Measurements from ENCODE around the gene SGTA. TPM values are rescaled to one million over a fixed set of nuclear protein-coding genes. Genes with fewer than 3 reads are reported as not detected.
A peak's percentile ranks its signal among the peaks of the same experiment; 100 is the strongest.

The SGTA gene
- total RNA-seq, 1 donor from 2014 or later = 31.6 TPM

DNA sequence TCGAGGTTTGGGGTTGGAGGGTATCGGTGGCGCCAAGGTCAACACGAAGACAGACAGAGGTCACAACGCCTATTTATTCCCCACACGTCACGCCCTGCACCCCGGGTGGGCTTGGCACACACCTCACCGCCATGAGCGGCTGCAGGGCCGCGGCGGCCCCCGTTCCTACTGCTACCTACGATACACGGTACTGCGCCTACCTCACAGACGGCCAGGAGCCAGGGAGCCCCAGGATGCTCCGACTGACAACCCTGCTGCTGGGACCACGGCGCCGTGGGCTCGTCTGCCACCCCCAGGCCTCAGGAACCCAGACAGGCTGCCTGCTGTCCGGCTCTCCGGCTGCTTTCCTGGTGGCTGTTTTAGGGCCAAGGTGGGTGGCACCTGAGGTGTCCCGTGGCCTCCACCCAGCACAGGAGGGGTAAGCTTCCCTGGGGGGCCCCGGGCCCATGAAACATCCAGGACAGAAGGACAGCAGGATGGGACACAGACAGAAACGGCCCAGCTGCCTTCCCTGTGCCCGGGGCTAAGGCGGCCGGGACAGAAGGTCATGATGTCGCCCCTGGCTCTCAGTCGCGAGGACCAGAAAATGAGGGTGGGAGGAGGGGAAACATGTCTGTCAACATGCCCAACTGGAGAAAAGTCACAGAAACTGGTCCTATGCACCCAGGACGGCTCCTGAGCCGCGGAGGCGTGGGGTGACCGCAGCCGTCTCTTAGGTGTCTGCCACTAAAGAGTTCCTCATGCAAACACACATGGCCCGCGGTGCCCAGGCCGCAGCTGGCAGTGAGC lies 28.2 kb downstream of the SGTA start:
- DNase-seq (ENCODE audit: low read depth in 2 of 2) = no peak

DNA sequence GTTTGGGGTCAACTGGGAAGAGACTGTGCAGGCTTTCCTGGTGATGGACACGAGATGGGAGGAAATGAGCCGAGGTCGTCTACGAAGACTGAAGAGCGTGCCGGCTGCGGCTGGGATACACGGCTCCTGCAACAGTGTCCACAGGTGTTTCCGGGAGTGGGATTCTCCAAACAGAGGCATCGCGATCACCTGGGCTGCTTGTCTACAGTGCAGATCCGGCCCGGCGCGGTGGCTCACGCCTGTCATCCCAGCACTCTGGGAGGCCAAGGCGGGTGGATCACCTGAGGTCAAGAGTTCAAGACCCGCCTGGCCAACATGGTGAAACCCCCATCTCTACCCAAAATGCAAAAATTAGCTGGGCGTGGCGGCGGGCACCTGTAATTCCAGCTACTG lies 31.6 kb downstream of the SGTA start:
- DNase-seq (ENCODE audit: low read depth in 2 of 2) = no peak

DNA sequence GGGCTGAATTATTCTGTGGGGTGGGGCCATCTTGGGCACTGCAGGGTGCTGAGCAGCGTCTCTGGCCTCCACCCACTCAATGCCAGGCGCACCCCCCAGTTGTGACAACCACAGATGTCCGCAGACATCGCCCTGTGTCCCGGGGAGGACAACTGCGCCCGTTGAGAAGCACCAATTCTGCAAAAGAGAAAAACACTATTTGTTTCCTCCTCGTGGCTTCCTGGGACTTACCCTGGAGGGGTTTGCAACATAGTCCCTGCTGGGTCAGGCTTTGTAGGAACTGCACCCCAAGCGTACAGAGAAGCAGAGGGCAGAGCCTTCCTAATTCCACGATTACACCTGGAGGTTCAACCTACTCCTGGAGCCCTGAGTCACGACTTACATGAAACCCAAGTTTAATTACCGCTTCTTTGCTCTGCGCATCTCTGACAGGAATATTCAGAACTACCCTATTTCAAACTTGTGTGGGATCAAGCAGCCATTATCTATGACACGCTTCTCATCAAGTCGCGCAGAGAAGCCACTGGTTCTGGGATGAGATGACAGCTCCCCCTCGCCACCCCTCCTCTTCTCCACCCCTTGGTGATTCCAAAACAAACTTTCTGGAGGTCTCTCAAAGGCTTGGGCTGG lies 32.1 kb downstream of the SGTA start:
- no peak for DNase-seq (ENCODE audit: low read depth in 2 of 2)

DNA sequence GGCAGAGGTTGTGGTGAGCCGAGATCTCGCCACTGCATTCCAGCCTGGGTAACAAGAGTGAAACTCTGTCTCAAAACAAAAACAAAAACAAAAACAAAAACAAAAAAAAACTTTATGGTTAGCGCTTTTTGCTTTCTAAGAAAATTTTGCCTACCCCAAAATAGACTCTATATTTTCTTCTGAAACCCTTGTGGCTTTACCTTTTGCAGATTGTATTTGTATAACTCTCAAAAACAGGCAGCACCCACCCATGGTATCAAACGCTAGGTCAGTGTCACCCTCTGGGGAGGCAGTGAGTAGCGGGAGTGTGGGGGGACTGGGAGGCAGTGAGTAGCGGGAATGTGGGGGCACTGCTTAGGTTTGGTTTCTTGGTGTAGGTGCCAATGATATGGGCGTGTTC lies 35.7 kb downstream of the SGTA start:
- no peak for DNase-seq (ENCODE audit: low read depth in 2 of 2)

DNA sequence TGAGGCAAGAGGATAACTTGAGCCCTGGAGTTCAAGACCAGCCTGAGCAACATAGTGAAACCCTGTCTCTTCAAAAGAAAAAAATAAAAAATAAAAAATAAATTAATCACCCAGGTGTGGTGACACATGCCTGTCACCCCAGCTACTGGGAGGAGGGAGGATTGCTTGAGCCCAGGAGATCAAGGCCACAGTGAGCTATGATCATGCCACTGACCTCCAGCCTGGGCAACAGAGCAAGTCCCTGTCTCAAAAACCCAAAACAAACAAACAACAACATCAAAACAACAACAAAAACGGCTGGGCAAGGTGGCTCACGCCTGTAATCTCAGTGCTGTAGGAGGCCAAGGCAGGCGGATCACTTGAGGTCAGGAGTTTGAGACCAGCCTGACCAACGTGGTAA lies 39.0 kb downstream of the SGTA start:
- no peak for DNase-seq (ENCODE audit: low read depth in 2 of 2)

DNA sequence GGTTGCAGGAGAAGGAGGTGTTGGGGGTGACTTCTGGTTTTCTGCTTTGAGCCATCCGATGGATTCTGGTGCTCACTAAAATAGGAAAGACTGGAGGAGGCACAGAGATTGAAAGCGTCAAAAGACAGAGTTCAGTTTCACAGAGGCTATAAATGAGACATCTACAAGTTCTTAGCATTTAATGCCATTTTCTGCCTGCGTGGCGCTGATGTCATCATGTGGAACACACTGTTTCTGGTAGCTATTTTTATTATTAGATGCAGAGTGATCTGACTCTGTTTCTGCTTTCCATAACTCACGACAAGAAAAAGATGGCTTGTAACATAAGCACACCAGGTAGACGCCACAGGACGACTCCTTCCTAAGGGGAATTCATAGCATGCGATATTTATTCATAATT lies 40.0 kb downstream of the SGTA start:
- DNase-seq (ENCODE audit: low read depth in 2 of 2) = no peak

DNA sequence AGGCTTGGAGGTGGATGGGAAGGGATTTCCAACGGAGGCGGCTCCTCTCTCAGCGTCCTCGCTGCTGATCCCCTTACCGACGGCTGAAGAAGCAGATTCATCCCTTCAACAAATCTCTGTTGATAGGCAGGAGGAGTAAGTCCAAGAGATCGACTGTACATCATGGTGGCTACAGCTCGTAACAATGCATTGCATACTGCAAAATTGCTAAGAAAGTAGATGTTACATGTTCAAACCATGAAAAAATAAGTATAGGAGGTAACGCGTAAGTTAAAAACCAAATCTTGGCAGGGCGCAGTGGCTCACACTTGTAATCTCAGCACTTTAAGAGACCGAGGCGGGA lies 42.8 kb downstream of the SGTA start:
- DNase-seq (ENCODE audit: low read depth in 2 of 2) = no peak

DNA sequence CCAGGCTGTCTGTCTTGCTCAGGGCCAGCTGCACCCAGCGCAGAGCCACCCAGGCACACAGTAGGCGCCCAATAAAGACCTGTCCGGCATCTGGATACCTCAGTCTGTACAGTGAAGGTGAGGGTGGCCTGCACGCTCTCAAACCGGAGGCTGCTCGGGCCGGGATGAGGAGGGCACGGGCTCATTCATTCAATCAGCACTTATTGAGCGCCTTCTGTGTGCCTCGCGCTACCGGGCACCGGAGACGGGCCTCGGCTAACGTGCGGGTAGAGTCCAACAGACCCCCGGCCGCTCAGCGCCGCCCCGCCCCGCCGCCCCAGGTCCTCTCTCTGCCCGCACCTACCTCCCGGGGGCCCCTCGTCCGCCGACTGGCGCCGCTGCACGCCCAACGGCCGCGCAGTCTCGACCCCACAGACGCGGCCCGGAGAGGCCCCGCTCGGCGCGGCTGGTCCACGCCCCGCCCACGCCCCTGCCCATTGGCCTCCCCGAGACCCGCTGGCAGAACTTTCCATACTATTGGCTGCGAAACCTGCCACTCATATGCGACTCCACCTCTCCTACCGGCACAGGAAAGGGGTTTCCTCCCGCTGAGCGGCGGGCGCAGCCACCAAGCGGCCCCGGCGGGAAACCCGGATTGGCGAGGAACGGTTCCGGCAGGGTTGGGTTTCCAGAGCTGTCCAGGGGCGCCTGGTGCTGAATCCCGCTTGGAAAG lies 43.3 kb downstream of the SGTA start, which contains the start of gene SLC39A3:
Gene SLC39A3, minus strand, starts transcription at position 416 of the 712 bp plus-strand sequence. CDS start 2,760 bp downstream, outside the sequence.
- peak; percentile 98 to 99 for DNase-seq (ENCODE audit: low read depth in 2 of 2)

DNA sequence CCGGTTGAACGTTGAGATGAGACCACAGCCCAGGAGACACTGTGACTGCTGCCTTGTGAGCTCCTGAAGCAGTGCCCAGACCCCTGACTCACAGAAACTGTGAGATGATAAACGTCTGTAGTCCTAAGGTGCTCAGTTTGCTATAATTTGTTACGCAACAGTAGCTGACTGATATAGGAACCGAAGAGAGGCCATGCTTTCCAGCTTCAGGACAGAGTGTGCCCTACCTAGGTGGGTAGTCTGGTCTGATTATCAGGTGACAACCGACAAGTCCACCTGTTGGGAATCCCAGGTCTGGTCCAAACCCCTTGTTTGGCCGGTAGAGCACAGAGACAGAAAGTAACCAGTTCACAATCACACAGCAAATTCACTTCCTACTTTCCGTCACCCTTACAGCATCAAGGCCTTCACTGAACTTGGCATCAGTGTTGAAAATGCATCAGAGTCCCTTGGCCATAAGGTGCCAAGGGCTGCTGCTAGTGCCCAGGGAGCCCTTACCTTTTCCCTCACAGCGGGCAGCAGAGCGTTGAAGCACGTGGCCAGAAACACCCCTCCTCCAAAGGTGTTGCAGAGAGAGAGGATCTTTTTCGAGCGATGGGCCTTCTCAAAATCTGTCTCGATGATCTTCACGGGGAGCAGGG lies 46.4 kb downstream of the SGTA start:
- DNase-seq (ENCODE audit: low read depth in 2 of 2) = no peak

DNA sequence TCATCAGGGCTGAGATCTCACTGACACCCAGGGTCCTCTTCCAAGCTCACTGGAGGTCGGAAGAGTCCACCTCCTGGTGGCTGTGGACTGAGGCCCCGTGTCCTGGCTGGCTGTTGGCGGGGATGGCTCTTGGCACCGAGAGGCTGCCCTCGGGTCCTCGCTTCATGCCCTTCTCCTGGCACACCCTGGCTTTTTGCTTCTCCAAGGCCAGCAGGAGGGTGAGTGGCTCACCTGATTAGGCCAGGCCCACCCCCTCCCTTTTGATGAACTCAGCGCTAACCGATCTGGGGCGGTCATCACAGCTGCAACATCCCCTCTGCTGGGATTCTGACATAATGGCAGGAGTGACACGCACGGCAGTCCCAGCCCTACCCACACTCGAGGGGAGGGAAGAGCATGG lies 47.7 kb downstream of the SGTA start:
- DNase-seq (ENCODE audit: low read depth in 2 of 2) = no peak

DNA sequence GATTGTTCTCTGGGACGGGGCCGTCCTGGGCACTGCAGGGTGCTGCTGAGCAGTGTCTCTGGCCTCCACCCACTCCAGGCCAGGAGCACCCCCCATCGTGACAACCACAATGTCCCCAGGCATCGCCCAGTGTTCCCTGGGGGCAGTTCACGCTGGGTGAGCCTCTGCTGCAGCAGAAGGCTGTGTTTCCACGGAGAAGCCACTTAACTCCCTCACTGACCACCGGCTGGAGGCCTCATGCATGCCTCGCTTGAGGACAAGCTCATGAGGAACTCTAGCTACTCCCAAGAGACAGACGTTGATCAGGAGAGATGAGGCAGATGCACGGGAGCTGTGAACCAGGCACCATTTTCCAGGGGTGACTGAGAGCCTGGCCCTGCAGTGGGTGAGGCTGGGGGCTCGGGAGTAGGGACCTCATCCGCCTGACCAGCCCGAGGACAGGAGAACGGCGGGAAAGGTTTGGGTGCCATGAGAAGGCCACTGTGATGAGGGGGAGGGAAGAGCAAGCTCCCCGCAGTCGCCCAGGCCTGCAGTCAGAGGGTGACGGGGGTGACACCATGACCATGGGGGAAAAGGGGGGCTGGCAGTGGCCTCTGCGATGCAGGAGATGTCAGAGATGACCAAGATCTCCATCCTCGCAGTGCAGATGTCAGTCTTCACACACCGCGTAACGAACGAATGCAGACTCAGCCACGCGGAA lies 48.3 kb downstream of the SGTA start:
- DNase-seq (ENCODE audit: low read depth in 2 of 2) = no peak

DNA sequence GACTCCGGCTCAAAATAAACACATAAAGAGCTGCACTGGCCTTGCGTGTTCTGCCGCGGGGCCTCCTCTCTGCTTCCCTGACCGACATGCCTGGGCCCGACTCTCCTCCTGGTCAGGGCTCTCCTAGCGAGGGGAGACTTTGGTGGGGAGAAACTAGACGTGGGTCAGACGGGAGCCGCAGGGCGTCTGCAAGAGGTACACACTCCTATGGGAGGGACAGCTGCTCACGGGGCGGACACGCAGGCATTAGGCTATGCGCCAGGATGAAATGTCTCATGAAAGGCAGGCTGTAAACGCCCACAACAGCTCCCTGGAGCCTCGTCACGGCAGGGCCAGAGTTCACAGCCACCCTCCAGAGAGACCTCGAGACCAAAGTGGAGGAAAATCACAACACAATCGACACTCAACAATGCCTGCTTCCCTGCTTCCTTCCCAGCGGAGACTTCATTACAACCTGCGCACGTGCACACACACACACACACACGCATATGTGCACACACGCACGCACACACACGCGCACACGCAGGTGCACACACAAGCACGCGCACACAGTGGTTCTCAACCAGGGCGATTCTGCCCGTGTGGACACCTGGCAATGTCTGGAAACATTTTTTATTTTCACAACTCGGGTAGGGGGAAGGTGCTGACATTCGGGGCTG lies 49.0 kb downstream of the SGTA start:
- no peak for DNase-seq (ENCODE audit: low read depth in 2 of 2)

DNA sequence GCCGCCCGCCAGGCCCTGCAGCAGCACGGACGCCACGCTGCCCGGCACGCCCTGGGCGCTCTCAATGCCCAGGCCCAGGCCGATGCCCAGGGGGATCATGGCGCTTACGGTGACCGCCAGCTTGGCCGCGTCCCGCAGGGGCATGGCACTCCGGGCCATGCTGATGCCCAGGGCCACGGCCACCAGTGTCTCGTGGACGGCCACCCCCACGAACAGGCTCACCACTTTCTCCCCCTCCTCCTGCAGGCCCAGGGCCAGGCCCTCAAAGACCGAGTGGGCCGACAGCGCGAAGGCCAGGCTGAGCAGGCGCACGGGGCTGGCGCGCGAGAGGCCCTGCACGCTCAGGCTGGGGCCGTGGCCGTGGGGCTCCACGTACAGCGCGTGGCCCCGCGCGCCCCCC lies 50.2 kb downstream of the SGTA start:
- DNase-seq (ENCODE audit: low read depth in 2 of 2) = no peak

DNA sequence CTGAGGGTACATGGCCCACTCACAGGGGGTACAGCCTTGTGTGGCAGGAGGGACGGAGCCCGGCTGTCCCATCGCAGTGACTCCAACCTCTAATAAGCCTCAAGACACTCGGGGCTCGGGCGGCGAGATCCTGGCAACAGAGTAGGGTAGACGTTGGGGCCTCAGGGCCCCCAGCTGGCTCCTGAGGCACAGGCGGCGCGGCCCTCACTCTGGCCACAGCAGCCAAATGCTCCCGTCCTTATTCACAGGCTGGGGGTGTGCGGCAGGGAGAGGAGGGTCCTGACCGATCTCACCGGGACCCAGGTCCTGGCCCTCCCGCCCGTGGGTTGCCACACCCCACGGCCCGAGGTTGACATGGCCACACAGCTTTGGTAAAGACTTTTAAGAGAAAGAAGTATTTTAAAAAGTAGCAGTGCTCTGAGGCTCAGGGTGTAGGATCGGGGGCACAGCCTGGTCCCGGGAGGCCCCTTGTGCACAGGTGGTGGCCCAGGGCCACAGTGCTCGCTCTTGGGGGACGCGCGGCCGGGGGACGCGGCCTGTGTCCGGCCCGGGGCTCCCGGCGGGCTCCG lies 50.8 kb downstream of the SGTA start:
- no peak for DNase-seq (ENCODE audit: low read depth in 2 of 2)

DNA sequence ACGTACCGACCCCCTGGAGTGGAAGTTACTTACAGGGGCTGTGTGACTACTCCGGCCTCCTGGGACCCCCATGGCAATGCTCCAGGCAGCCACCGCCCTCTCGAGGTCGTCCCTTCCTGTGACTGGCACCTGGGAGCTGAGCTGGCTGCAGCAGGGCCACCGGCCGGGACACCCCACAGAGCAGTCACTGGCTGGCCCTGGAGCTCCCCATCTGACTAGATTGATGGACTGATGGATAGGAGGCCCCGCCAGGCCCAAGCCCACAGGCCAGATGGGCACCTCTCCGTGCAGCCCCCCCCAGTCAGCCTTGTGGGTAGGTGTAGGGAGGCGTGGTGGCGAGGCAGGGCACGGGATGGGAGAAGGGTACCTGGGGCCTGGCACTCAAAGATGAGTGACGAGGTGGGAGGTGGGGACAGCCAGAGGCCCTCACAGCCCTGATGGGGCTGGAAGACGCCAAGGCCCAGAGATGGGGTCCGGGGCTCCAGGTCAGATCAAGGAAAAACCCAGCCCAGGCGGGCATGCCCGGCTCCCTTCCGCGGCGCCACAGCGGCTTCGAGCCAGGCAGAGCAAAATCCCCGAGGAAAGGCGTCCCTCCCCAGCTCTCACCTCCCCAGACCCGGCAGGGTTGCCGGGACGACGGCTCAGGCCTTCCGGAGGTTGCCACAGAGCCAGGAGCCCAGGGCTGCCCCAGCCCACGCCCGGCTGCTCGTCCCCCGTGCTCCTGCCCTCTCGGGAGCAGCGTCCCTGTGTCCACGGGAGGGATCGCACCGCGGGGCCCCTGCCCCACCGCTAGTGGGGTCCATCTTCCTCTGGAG lies 51.7 kb downstream of the SGTA start:
- no peak for DNase-seq (ENCODE audit: low read depth in 2 of 2)

DNA sequence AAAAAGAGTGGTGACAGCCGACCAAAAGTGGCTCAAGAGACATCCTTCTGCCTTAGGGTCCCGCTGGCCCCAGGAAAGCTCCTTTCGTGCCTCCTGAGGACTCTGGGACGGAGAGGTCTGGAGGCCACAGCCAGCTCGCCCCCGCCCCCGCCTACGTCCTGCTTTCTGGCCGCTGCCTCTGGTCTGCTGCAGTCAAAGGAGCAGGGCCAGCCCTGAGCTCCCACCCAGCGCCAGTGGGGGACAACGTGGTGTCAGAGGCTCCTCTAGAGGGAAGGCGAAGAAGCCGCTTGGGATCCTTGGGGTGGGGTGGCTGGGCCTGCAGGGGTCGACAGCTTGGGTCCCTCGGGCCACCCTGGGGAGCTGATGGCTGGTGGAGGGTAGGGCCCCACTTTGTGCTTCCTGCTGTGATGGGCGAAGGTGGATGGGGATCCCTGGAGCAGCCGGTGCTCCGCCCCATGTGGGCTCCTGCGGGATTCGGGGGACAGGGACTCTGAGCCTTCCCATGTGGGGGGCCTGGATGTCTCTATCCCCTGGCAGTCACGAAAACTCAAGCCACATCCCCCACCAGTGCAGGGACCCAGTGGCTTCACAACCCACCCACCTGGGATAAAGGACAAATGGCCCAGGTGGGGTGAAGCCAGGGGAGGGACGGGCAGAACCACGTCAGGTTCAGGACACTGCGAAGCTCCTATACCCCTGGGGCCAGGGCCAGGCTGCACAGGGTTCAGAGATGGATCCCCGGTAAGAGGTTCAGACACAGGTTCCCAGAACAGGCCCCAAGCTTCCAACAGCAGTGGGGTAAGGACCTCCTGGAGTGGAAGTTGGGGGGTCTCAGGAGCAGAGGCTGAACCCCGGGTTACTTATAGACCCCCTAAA lies 52.9 kb downstream of the SGTA start:
- DNase-seq (ENCODE audit: low read depth in 2 of 2) = no peak

DNA sequence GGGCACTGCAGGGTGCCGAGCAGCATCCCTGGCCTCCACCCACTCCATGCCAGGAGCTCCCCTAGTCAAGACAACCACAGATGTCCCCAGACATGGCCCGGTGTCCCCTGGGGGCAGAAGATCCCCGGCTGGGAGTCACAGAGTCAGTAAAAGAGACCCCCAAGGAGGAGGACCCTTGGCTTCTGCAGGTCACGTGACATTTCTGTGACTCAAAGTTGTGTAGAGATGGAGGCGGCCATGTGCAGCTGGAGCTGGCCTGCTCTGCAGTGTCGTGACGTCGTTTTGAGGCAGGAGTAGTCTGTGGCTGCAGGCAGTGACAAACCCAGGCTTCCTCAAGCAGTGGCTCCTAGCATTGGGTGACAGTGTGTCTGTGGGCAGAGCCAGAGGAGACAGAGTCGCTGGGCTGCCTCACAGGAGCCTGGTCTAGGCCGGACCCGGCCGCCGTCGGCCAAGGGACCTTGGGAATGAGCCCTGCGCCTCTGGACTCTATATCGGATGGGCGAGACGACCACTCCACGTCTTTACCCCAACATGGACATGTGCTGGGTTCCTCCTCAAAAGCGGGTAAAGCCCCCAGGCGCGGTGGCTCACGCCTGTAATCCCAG lies 54.2 kb downstream of the SGTA start:
- no peak for DNase-seq (ENCODE audit: low read depth in 2 of 2)

DNA sequence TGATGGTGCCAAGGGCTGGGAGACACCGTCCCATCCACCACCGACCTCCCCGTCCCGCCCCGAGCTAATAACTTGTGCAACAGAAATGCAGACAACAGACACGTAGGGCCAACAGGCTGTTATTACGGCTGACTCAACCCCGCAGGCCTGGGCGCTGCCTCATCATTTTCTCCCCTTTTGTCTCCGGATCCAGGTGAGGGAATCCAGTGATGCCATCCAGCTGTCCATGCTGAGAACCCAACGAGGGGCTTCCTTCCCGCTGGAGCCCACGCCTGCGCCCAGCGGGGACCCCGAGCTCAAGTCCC lies 55.5 kb downstream of the SGTA start:
- DNase-seq (ENCODE audit: low read depth in 2 of 2) = no peak

Data from dermis microvascular lymphatic vessel endothelial cell (primary cell).